Measurements from ENCODE around the gene SCP2.

GRCh38 chr1:52904927-52905698 is 22.0 kb upstream of the SCP2 start:
- TF ChIP-seq REST (IDR thresholded peaks at IDR 0.05; ENCODE audit: insufficient read depth in 1 of 2, low read depth in 2 of 2, low read length in 2 of 2) (no peak), POLR2AphosphoS5 (IDR thresholded peaks at IDR 0.05; ENCODE audit: low read depth, low read length) (no peak), TAF1 (IDR thresholded peaks at IDR 0.05; ENCODE audit: borderline replicate concordance, insufficient read depth, low read length) (no peak)
